ENCODE results near the gene OGFOD3.

The OGFOD3 gene

GRCh38 chr17:82452162-82452561 is 33.8 kb upstream of the OGFOD3 start:
- ChIA-PET POLR2A (no interaction called here), CTCF (no interaction called here)
- no peak for TF ChIP-seq CTCF (IDR thresholded peaks at IDR 0.05; ENCODE audit: control extremely low read depth, extremely low read depth, low read depth, missing control alignments)
- no peak for DNase-seq (ENCODE audit: extremely low spot score)

GRCh38 chr17:82450357-82451106 is 32.1 kb upstream of the OGFOD3 start, which contains the start of gene CYBC1:
Gene CYBC1, minus strand, starts transcription at chr17:82450752. Its CDS starts 1,498 bp downstream, at chr17:82449254.
- TF ChIP-seq CTCF (IDR thresholded peaks at IDR 0.05; ENCODE audit: control extremely low read depth, extremely low read depth, low read depth, missing control alignments) = no peak
- ChIA-PET POLR2A (no interaction called here), CTCF (no interaction called here)
- DNase-seq (ENCODE audit: extremely low spot score) = peak; percentile 91

DNA sequence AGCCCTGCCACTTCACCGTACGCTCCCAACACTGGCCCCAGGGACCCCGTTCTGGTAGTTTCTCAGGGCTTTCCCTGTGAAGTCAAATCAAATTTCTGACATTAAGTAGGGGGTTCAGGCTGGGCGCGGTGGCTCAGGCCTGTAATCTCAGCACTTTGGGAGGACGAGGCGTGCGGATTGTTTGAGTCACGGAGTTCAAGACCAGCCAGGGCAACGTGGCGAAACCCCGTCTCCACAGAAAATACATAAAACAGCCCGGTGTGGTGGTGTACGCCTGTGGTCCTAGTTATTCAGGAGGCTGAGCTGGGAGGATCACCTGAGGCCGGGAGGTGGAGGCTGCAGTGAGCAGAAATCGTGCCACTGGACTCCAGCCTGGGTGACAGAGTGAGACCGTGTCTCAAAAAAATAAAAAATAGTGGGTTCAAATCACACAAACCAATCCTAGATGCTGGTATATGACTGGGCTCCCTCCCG is 31.5 kb upstream of the OGFOD3 start:
- ChIA-PET POLR2A (interaction anchor here (0.6 to 1.1 kb wide), 3 partner anchors 8 to 400 kb away, joined by 3 to 5 read pairs (median 3); partner anchors contain the start of gene OGFOD3), CTCF (interaction anchor here (0.8 to 1.6 kb wide), 3 partner anchors 101 to 152 kb away, joined by 4 to 5 read pairs (median 4); no protein-coding TSS in a partner anchor)
- TF ChIP-seq CTCF (IDR thresholded peaks at IDR 0.05; ENCODE audit: control extremely low read depth, extremely low read depth, low read depth, missing control alignments) = no peak
- no peak for DNase-seq (ENCODE audit: extremely low spot score)

- ChIA-PET CTCF (interaction anchor here (0.8 to 1.6 kb wide), 3 partner anchors 102 to 151 kb away, joined by 4 to 5 read pairs (median 4); no protein-coding TSS in a partner anchor), POLR2A (interaction anchor here (0.6 to 1.1 kb wide), 3 partner anchors 8 to 399 kb away, joined by 3 to 5 read pairs (median 3); partner anchors contain the start of gene OGFOD3)
- no peak for TF ChIP-seq CTCF (IDR thresholded peaks at IDR 0.05; ENCODE audit: control extremely low read depth, extremely low read depth, low read depth, missing control alignments)
- DNase-seq (ENCODE audit: extremely low spot score) = peak; percentile 79
These were observed 30.9 kb upstream of the OGFOD3 start for GRCh38 chr17:82449131-82449882.

DNA sequence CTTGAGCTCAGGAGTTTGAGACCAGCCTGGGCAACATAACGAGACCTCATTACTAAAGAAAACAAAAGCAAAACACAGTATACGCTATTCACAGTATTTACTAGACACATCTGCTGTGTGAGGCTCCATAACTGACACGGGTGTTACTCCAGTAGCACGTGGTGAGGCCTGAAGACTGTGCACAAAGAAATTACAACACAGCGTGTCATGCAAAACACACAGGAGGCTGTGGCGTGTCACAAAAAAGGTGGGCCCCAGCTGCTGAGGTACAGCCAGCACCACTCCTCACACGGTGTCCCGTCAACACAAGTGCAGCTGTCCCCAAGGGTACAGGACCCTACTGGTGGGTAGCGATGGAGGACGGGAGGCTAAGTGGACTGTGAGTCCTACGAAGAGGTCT is 29.5 kb upstream of the OGFOD3 start:
- CTCF ChIA-PET = interaction anchor here (0.8 kb wide), 1 partner anchor 227 kb away, joined by 3 read pairs; no protein-coding TSS in a partner anchor
- DNase-seq (ENCODE audit: extremely low spot score) = no peak
- POLR2A ChIA-PET = no interaction called here

More for the DNA sequence above, 29.5 kb upstream of the OGFOD3 start:
- TF ChIP-seq CTCF (IDR thresholded peaks at IDR 0.05; ENCODE audit: control extremely low read depth, extremely low read depth, low read depth, missing control alignments) = no peak
